Hematopoietic multipotent progenitor cell treated with erythropoietin and hydrocortisone succinate and interleukin-3 and kit ligand, for 15 days (in vitro differentiated cells): Measurements from ENCODE around the gene SLC40A1.

Experiments
- DNase-seq: peaks from one replicate; pipeline ENCODE4 v3.0.0-alpha.2; 2015; ENCODE audit warnings: low spot score

The SLC40A1 gene

GRCh38 chr2:189540551-189540950 is 40.0 kb downstream of the SLC40A1 start:
- no peak for DNase-seq

GRCh38 chr2:189538402-189538801 is 42.2 kb downstream of the SLC40A1 start:
- no peak for DNase-seq

GRCh38 chr2:189536830-189537229 is 43.8 kb downstream of the SLC40A1 start:
- DNase-seq, result no peak

GRCh38 chr2:189534854-189535832 is 45.4 kb downstream of the SLC40A1 start:
- no peak for DNase-seq

- DNase-seq, result no peak
These were observed 47.1 kb downstream of the SLC40A1 start for GRCh38 chr2:189533288-189534035.

- DNase-seq, result no peak
These were observed 49.5 kb downstream of the SLC40A1 start for GRCh38 chr2:189530965-189531637.

- no peak for DNase-seq
These were observed 52.0 kb downstream of the SLC40A1 start for GRCh38 chr2:189528617-189529016.

- DNase-seq, result no peak
These were observed 52.6 kb downstream of the SLC40A1 start for GRCh38 chr2:189527812-189528592.

GRCh38 chr2:189527041-189527750 is 53.4 kb downstream of the SLC40A1 start:
- DNase-seq, result no peak

GRCh38 chr2:189526241-189526640 is 54.3 kb downstream of the SLC40A1 start:
- DNase-seq, result no peak

- DNase-seq, result no peak
These were observed 55.8 kb downstream of the SLC40A1 start for GRCh38 chr2:189524746-189525145.

- no peak for DNase-seq
These were observed 58.0 kb downstream of the SLC40A1 start for GRCh38 chr2:189522435-189523151.

GRCh38 chr2:189521699-189522434 is 58.7 kb downstream of the SLC40A1 start:
- DNase-seq, result no peak

GRCh38 chr2:189519631-189520387 is 60.8 kb downstream of the SLC40A1 start:
- no peak for DNase-seq

GRCh38 chr2:189517847-189518535 is 62.6 kb downstream of the SLC40A1 start:
- DNase-seq, result no peak

GRCh38 chr2:189516546-189516945 is 64.0 kb downstream of the SLC40A1 start:
- DNase-seq, result peak; percentile 21

- DNase-seq, result no peak
These were observed 65.3 kb downstream of the SLC40A1 start for GRCh38 chr2:189515264-189515663.

- DNase-seq, result no peak
These were observed 66.5 kb downstream of the SLC40A1 start for GRCh38 chr2:189514104-189514503.
